SK-N-SH treated with all-trans-retinoic acid at 6 μM for 48 hours (cell line): ENCODE results near the gene DNAH7.

Experiments used
- ESRRG ChIP-seq: fragments of 250-450 bp; sonication (Bioruptor Pico); IDR thresholded peaks from 2 replicates; pipeline ENCODE4 v1.6.1; 2021; ENCODE audit warnings: mild to moderate bottlenecking
- ISL1 ChIP-seq: fragments of 250-450 bp; sonication (Bioruptor Pico); IDR thresholded peaks from 2 replicates; pipeline ENCODE4 v2.1.2; 2022; ENCODE audit warnings: mild to moderate bottlenecking, moderate library complexity
- TCF4 ChIP-seq: fragments of 250-450 bp; sonication (Bioruptor Pico); IDR thresholded peaks from 2 replicates; pipeline ENCODE4 v1.8.0; 2021; ENCODE audit warnings: mild to moderate bottlenecking, moderate library complexity, borderline replicate concordance
- ZFP3 ChIP-seq: fragments of 250-450 bp; sonication (Bioruptor Pico); IDR thresholded peaks from 2 replicates; pipeline ENCODE4 v1.5.0; 2020; ENCODE audit warnings: mild to moderate bottlenecking, moderate library complexity
- TF ChIP-seq, protein P1 (sequence below): fragments of 250-450 bp; sonication (Bioruptor Pico); IDR thresholded peaks from 2 replicates; pipeline ENCODE4 v1.8.0; 2021; ENCODE audit warnings: low read depth, mild to moderate bottlenecking, moderate library complexity, borderline replicate concordance
- TF ChIP-seq, protein P2 (sequence below): fragments of 250-450 bp; sonication (Bioruptor Pico); IDR thresholded peaks from 2 replicates; pipeline ENCODE4 v1.8.0; 2020; ENCODE audit warnings: mild to moderate bottlenecking, moderate library complexity, borderline replicate concordance
- TF ChIP-seq, protein P3 (sequence below): fragments of 250-450 bp; sonication (Bioruptor Pico); IDR thresholded peaks from 2 replicates; pipeline ENCODE4 v1.5.1; 2021; ENCODE audit warnings: mild to moderate bottlenecking, moderate library complexity
- TF ChIP-seq, protein P4 (sequence below): fragments of 250-450 bp; sonication (Bioruptor Pico); IDR thresholded peaks from 2 replicates; pipeline ENCODE4 v1.5.1; 2020; ENCODE audit warnings: low read depth, mild to moderate bottlenecking, moderate library complexity

DNA sequence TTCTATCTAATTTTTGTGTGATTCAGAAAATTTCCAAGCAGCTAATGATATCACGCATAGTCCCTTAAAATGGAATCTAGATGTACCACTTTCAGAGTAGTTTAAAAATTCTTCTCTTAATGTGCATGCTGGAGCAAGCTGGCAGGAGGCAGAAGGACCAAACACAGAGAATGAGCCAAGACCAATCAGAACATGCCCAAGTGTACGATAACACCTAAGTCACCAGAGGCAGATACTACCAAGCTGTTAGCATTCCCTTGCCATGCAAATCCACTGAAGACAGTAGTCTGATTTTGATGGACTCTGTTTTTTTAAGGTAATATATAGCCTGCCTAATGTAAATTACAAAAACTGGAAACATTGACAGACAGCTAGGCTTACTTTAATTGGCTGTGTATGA is 109.3 kb downstream of the DNAH7 start:
- TF ChIP-seq, protein P1, sequence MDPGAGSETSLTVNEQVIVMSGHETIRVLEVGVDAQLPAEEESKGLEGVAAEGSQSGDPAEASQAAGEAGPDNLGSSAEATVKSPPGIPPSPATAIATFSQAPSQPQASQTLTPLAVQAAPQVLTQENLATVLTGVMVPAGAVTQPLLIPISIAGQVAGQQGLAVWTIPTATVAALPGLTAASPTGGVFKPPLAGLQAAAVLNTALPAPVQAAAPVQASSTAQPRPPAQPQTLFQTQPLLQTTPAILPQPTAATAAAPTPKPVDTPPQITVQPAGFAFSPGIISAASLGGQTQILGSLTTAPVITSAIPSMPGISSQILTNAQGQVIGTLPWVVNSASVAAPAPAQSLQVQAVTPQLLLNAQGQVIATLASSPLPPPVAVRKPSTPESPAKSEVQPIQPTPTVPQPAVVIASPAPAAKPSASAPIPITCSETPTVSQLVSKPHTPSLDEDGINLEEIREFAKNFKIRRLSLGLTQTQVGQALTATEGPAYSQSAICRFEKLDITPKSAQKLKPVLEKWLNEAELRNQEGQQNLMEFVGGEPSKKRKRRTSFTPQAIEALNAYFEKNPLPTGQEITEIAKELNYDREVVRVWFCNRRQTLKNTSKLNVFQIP (CRISPR knock-in tag), result no peak
- TF ChIP-seq ZFP3 (CRISPR knock-in tag) (no peak), TCF4 (CRISPR knock-in tag) (no peak), ISL1 (CRISPR knock-in tag) (no peak), ESRRG (CRISPR knock-in tag) (no peak)
- TF ChIP-seq, protein P2, sequence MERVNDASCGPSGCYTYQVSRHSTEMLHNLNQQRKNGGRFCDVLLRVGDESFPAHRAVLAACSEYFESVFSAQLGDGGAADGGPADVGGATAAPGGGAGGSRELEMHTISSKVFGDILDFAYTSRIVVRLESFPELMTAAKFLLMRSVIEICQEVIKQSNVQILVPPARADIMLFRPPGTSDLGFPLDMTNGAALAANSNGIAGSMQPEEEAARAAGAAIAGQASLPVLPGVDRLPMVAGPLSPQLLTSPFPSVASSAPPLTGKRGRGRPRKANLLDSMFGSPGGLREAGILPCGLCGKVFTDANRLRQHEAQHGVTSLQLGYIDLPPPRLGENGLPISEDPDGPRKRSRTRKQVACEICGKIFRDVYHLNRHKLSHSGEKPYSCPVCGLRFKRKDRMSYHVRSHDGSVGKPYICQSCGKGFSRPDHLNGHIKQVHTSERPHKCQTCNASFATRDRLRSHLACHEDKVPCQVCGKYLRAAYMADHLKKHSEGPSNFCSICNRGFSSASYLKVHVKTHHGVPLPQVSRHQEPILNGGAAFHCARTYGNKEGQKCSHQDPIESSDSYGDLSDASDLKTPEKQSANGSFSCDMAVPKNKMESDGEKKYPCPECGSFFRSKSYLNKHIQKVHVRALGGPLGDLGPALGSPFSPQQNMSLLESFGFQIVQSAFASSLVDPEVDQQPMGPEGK (CRISPR knock-in tag), result no peak
- TF ChIP-seq, protein P3, sequence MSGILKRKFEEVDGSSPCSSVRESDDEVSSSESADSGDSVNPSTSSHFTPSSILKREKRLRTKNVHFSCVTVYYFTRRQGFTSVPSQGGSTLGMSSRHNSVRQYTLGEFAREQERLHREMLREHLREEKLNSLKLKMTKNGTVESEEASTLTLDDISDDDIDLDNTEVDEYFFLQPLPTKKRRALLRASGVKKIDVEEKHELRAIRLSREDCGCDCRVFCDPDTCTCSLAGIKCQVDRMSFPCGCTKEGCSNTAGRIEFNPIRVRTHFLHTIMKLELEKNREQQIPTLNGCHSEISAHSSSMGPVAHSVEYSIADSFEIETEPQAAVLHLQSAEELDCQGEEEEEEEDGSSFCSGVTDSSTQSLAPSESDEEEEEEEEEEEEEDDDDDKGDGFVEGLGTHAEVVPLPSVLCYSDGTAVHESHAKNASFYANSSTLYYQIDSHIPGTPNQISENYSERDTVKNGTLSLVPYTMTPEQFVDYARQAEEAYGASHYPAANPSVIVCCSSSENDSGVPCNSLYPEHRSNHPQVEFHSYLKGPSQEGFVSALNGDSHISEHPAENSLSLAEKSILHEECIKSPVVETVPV (CRISPR knock-in tag), result no peak
- TF ChIP-seq, protein P4, sequence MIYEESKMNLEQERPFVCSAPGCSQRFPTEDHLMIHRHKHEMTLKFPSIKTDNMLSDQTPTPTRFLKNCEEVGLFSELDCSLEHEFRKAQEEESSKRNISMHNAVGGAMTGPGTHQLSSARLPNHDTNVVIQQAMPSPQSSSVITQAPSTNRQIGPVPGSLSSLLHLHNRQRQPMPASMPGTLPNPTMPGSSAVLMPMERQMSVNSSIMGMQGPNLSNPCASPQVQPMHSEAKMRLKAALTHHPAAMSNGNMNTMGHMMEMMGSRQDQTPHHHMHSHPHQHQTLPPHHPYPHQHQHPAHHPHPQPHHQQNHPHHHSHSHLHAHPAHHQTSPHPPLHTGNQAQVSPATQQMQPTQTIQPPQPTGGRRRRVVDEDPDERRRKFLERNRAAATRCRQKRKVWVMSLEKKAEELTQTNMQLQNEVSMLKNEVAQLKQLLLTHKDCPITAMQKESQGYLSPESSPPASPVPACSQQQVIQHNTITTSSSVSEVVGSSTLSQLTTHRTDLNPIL, result no peak
